BJ (cell line): ENCODE measurements around the gene MKNK1. TPM values are rescaled to one million over a fixed set of nuclear protein-coding genes. Genes with fewer than 3 reads are reported as not detected.

Experiments
- CTCF ChIA-PET: fragments of 350-600 bp; formaldehyde crosslinking; extraction: SDS; loops from one replicate; lab custom pipeline; 2021; ENCODE audit warnings: antibody characterized with exemption, inconsistent platforms; lab: Yijun Ruan, JAX
- POLR2A ChIA-PET: fragments of 300-600 bp; sonication (Branson Sonifier 250); formaldehyde crosslinking; extraction: SDS; loops from one replicate; lab custom pipeline; 2021; ENCODE audit warnings: antibody characterized with exemption; lab: Charles Lee
- DNase-seq: peaks from one replicate; pipeline ENCODE4 v3.0.0-alpha.2; 2011; ENCODE audit warnings: low read depth
- H3K27me3 ChIP-seq: 2 replicates; pipeline ENCODE4 v1.6.0; 2011; ENCODE audit warnings: low read length; ENCODE audit not compliant: control insufficient read depth, insufficient read depth
- H3K36me3 ChIP-seq: 2 replicates; pipeline ENCODE4 v1.5.1; 2011; ENCODE audit warnings: low read length; ENCODE audit not compliant: control insufficient read depth, insufficient read depth
- H3K4me3 ChIP-seq: 2 replicates; pipeline ENCODE4 v1.5.1; 2011; ENCODE audit warnings: low read depth, mild to moderate bottlenecking, control low read depth, low read length
- polyA plus RNA-seq: library from polyadenylated mRNA; depleted of rRNA; stranded (reverse); fragments of >200 nt; gene quantifications from 2 replicates; pipeline ENCODE4 v1.2.3, GENCODE V29; 2011; rRNA removed
- TF ChIP-seq, protein P1 (sequence below): IDR thresholded peaks from 2 replicates; pipeline ENCODE4 v1.5.1; 2011; ENCODE audit warnings: low read depth, mild to moderate bottlenecking, control low read depth, inconsistent platforms, low read length, moderate library complexity; ENCODE audit not compliant: insufficient read depth

The MKNK1 gene
- polyA plus RNA-seq, 1 experiment: 30.1 TPM

DNA sequence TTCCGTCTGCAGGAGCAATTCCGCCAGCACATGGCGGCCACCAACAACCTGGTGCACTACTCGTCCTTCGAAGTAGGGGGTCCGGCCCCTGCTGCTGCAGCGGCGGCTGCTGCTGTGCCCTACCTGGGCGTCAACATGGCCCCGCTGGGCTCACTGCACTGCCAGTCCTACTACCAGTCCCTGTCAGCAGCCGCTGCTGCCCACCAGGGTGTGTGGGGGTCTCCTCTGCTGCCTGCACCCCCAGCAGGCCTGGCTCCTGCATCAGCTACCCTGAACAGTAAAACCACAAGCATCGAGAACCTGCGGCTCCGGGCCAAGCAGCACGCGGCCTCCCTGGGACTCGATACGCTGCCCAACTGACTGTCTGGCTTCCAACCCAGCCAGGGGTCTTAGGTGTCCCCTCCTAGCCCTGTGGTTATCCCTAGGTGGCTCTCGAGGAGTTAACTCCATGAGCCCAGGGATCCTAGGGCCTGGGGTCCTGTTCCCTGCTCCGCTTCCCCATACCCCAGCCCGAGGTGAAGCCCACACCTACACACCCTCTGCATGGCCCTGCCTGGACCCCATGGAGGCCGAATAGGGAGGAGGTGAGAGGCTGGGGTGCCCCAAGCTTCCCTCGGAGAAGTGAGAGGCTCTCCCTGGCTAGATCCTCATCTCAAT lies 91.8 kb downstream of the MKNK1 start:
- no peak overlapping the region for H3K4me3 ChIP-seq
- TF ChIP-seq, protein P1, sequence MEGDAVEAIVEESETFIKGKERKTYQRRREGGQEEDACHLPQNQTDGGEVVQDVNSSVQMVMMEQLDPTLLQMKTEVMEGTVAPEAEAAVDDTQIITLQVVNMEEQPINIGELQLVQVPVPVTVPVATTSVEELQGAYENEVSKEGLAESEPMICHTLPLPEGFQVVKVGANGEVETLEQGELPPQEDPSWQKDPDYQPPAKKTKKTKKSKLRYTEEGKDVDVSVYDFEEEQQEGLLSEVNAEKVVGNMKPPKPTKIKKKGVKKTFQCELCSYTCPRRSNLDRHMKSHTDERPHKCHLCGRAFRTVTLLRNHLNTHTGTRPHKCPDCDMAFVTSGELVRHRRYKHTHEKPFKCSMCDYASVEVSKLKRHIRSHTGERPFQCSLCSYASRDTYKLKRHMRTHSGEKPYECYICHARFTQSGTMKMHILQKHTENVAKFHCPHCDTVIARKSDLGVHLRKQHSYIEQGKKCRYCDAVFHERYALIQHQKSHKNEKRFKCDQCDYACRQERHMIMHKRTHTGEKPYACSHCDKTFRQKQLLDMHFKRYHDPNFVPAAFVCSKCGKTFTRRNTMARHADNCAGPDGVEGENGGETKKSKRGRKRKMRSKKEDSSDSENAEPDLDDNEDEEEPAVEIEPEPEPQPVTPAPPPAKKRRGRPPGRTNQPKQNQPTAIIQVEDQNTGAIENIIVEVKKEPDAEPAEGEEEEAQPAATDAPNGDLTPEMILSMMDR: no peak
- DNase-seq: no peak
- POLR2A ChIA-PET: no interaction called here
- H3K36me3 ChIP-seq: no peaks in the 10 kb centered on the region
- H3K27me3 ChIP-seq: peaks cover 14% of the 10 kb centered on the region
- CTCF ChIA-PET: interaction anchor here (1.0 to 2.5 kb wide), 4 partner anchors 16 to 35 kb away, joined by 3 to 11 read pairs (median 5); no protein-coding TSS in a partner anchor

DNA sequence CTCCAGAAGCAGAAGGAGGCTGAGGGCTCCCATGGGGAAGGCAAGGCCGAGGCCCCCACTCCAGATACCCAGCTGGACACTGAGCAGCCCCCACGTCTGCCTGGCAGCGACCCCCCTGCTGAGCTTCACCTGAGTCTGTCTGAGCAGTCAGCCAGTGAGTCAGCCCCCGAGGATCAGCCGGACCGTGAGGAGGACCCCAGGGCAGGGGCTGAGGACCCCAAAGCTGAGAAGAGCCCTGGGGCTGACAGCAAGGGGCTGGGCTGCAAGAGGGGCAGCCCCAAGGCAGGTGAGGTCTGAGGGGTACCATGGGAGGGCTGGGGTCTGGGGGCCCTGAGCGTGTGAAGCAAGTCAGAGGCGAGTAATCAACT lies 93.1 kb downstream of the MKNK1 start:
- CTCF ChIA-PET: interaction anchor here (1.0 kb wide), 1 partner anchor 18 kb away, joined by 3 read pairs; no protein-coding TSS in a partner anchor
- POLR2A ChIA-PET: no interaction called here

DNA sequence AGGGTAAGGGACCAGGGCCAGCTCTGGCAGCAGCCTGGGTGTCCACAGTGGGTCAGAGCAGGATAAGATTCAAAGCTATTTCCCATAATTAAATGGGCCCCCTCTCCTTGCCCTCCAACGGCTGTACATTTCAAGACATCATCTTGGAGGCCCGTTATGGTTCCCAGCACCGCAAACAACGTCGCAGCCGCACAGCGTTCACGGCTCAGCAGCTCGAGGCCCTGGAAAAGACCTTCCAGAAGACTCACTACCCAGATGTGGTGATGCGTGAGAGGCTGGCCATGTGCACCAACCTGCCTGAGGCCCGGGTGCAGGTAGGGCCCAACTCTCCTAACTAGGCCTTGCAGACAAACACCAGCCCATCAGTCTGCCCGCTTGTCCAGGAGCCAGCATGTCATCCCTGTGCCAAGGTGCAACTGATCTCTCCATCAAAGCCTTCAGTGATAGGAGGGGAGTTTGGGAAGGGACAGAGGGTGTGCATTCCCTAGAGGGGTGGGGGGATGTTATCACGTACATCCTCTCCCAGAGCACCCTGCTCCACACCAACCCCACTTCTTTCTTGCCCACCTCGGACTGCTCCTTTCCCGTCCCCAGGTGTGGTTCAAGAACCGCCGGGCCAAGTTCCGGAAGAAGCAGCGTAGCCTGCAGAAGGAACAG lies 93.6 kb downstream of the MKNK1 start:
- TF ChIP-seq, protein P1: no peak
- ChIA-PET CTCF (interaction anchor here (1.0 kb wide), 1 partner anchor 33 kb away, joined by 3 read pairs; no protein-coding TSS in a partner anchor), POLR2A (no interaction called here)
- Histone ChIP-seq H3K4me3 (no peak overlapping the region), H3K36me3 (no peaks in the 10 kb centered on the region), H3K27me3 (peaks cover 10% of the 10 kb centered on the region)
- DNase-seq: no peak

More for the DNA sequence above, 93.1 kb downstream of the MKNK1 start:
- H3K27me3 ChIP-seq: peaks cover 10% of the 10 kb centered on the region
- no peak overlapping the region for H3K4me3 ChIP-seq
- DNase-seq: no peak
- TF ChIP-seq, protein P1: no peak
- no peaks in the 10 kb centered on the region for H3K36me3 ChIP-seq

DNA sequence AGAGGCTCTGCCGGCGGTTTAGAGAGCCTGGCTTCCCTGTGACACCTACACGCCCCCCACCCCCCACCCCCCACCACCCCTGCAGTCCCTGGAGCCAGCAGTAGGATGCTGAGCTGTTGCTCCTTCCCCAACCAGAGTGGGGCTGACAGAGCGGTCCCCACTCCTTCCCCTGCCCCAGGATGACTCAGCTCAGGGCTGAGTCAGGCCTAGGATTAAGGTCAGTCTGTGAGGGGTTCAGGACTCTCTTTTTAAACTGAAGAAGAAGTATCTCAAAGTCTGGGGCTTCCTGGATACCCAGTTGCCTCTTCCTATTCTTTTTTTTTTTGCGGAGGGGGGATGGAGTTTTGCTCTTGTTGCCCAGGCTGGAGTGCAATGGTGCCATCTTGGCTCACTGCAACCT lies 95.3 kb downstream of the MKNK1 start:
- CTCF ChIA-PET: interaction anchor here (0.7 kb wide), 1 partner anchor 742 kb away, joined by 3 read pairs; no protein-coding TSS in a partner anchor
- TF ChIP-seq, protein P1: no peak
- POLR2A ChIA-PET: no interaction called here
- no peak for DNase-seq
- no peaks in the 10 kb centered on the region for H3K36me3 ChIP-seq
- H3K4me3 ChIP-seq: no peak overlapping the region
- peaks cover 5% of the 10 kb centered on the region; the same call in 1 of the 2 replicates for H3K27me3 ChIP-seq

Other genes starting within 250 kb of the MKNK1 start
- gene FAAH, start 210.0 kb downstream of the MKNK1 start, polyA plus RNA-seq: 1.3 and 1.8 TPM in 2 replicates
- gene DMBX1, start 114.4 kb downstream of the MKNK1 start, polyA plus RNA-seq: not detected in 2 replicates
- gene KNCN, start 52.6 kb downstream of the MKNK1 start, polyA plus RNA-seq: not detected in 2 replicates
- 10.4 and 11.6 TPM in 2 replicates for gene MOB3C, start 12.5 kb upstream of the MKNK1 start, polyA plus RNA-seq
- gene ATPAF1, start 64.1 kb upstream of the MKNK1 start, polyA plus RNA-seq: 37.0 and 67.2 TPM in 2 replicates
- gene TEX38, start 67.6 kb upstream of the MKNK1 start, polyA plus RNA-seq: 0.07 TPM in 1 of 2 replicates, not detected in the other
- 30.4 and 49.4 TPM in 2 replicates for gene EFCAB14, start 114.8 kb upstream of the MKNK1 start, polyA plus RNA-seq
- gene CYP4B1, start 194.8 kb upstream of the MKNK1 start, polyA plus RNA-seq: not detected in 2 replicates